ENCODE results near the gene PRKACB.
A peak's percentile ranks its signal among the peaks of the same experiment; 100 is the strongest.
"Not testable (repeated sequence)": the region's sequence is repeated elsewhere in the genome, so short reads cannot be mapped to it uniquely, and the experiment has no call there.

The PRKACB gene

DNA sequence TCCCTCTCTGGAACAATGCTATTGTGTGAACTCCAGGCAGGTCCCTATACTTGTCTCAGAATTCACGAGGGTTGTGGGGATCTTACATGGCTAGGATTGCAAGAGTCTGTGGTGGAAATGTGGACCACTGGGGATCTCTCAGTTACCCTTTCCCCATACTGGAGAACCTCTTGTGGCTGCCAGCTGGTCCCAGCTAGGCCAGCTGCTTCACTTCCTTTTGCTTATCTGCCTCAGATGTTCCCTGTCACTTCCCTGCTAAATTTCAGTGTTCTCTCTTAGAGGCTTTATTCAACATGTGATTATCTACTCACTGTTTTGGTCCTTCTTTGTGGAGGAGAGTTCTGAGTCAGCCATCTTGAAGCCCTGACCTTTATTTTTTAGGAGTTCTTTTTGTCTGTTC is 81.6 kb downstream of the PRKACB start:
- no peak overlapping the region for H3K4me3 Mint-ChIP-seq
- peaks cover 42% of the 10 kb centered on the region for H3K4me1 Mint-ChIP-seq
- no peaks in the 10 kb centered on the region for H3K27me3 Mint-ChIP-seq
- ATAC-seq (no peak), DNase-seq (no peak)
- peak overlapping the region in 1 of 2 donors; percentile 42 for H3K27ac Mint-ChIP-seq
- peaks cover 9 to 47% of the 10 kb centered on the region in 2 donors for H3K9me3 Mint-ChIP-seq

DNA sequence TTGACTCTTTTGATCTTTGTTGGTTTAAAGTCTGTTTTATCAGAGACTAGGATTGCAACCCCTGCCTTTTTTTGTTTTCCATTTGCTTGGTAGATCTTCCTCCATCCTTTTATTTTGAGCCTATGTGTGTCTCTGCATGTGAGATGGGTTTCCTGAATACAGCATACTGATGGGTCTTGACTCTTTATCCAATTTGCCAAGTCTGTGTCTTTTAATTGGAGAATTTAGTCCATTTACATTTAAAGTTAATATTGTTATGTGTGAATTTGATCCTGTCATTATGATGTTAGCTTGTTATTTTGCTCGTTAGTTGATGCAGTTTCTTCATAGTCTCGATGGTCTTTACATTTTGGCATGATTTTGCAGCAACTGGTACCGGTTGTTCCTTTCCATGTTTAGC is 88.6 kb downstream of the PRKACB start:
- H3K27ac Mint-ChIP-seq, H3K27me3 Mint-ChIP-seq, H3K4me1 Mint-ChIP-seq, H3K4me3 Mint-ChIP-seq, ATAC-seq, H3K9me3 Mint-ChIP-seq, DNase-seq: not testable (repeated sequence)

DNA sequence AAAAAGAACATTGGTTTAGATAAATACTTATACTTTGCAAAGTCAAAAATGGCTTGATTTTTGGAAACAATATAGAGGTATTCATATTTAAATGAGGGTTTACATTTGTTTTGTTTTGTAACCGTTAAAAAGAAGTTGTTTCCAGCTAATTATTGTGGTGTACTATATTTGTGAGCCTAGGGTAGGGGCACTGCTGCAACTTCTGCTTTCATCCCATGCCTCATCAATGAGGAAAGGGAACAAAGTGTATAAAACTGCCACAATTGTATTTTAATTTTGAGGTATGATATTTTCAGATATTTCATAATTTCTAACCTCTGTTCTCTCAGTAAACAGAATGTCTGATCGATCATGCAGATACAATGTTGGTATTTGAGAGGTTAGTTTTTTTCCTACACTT is 92.2 kb downstream of the PRKACB start:
- H3K4me1 Mint-ChIP-seq: no peaks in the 10 kb centered on the region
- peaks cover 5 to 28% of the 10 kb centered on the region in 2 donors for H3K9me3 Mint-ChIP-seq
- no peak overlapping the region for H3K4me3 Mint-ChIP-seq
- DNase-seq: no peak
- no peak for ATAC-seq
- H3K27ac Mint-ChIP-seq: no peak overlapping the region
- H3K27me3 Mint-ChIP-seq: no peaks in the 10 kb centered on the region

DNA sequence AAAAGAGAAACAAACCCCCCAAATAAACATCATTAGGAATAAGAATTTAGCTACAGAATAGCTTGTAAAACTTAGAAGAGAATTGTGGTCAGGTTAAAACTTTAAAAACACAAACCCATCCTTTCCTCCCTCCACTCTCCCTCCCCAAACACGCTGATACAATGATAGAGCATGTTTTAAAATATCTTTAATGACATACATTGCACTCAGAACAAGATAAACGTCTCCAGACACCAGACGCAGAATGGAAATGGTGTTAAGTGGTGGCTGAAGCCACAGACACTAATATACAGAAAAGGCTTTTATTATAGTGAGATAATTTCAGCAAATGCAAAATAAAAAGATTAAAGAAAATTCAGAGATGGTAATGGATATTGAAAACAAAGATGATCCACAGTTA is 98.6 kb downstream of the PRKACB start:
- peaks cover 9 to 48% of the 10 kb centered on the region in 2 donors for H3K9me3 Mint-ChIP-seq
- H3K27ac Mint-ChIP-seq: no peak overlapping the region
- H3K4me3 Mint-ChIP-seq: no peak overlapping the region
- H3K27me3 Mint-ChIP-seq: no peaks in the 10 kb centered on the region
- no peak for DNase-seq
- no peak for ATAC-seq
- no peaks in the 10 kb centered on the region for H3K4me1 Mint-ChIP-seq

DNA sequence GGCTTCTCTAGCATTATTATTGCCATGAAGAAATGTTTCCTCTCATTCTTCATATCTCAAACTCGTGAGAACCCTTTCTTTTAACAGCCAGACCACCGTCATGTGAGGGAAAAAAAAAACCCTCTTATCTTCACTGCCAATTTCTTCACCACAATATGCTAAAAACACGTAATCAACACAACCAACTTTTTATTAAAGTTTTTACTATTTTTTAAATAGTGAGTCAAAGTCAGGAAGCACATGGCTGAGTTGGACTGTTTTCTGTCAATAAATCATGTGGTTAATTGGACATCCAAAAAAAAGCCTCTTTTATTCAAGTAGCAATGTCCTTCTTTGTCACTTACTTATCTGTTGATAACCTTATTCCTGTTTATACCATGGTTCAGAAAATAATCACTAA is 101.5 kb downstream of the PRKACB start:
- ATAC-seq: no peak
- Mint-ChIP-seq H3K9me3 (peaks cover 7 to 36% of the 10 kb centered on the region in 2 donors), H3K27me3 (no peaks in the 10 kb centered on the region), H3K27ac (no peak overlapping the region), H3K4me1 (no peaks in the 10 kb centered on the region), H3K4me3 (no peak overlapping the region)
- no peak for DNase-seq

DNA sequence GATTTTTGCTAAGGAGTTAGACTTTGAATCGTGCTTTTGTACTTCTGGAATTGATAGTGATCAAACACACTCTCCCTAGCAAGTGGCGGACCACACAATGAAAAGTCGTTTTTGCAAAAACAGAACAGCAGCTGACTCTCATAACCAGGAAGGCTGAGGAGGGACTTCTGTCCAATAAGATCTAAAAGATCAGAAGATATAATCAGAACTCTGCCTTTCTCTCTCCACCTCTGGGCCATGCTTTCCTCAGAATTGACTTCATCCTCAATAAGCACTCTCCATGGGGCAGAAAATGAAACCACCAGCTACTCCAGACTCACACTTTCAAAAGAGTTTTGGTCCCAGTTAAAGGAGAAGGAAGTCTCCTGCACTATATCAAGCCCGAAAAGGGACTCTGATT is 102.1 kb downstream of the PRKACB start:
- Mint-ChIP-seq H3K27me3 (no peaks in the 10 kb centered on the region), H3K4me3 (no peak overlapping the region), H3K4me1 (no peaks in the 10 kb centered on the region), H3K9me3 (peaks cover 12 to 36% of the 10 kb centered on the region in 2 donors), H3K27ac (no peak overlapping the region)
- ATAC-seq: no peak
- DNase-seq: no peak

DNA sequence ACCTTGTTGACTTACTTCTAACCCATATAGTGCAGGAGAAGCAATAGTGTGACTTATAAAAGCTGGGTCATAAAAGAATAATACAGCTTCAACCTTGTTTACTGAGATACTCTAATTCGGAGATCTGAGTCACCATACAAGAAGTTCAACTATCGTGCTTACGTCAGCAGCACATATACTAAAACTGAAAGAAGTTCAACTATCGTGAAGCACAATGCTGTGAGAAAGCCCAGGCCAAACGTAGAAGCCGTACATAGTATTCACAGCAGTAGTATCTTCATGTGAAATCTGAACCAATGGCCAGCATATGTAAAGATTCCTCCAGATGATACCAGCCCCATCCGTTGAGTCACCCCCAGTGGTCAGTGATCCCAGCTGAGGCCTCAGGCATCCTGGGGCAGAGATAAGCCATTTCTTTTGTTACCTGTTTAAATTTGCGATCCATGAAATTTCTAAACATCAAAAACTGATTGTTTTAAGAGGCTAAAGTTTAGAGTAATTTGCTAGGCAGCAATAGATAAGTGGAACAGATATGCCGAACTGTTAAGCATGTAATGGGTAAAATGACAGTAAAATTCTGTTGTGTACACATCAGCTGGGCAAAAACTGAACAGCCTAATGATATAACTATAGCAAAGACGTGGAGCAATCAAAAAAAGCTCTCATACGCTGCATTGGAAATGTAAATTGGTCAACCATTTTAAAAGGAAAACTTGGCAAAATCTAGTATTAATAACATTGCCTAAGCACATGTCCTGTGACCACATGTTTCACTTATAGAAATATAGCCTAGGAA is 103.6 kb downstream of the PRKACB start:
- no peak overlapping the region for H3K4me3 Mint-ChIP-seq
- peaks cover 22 to 30% of the 10 kb centered on the region in 2 donors for H3K9me3 Mint-ChIP-seq
- no peak overlapping the region for H3K27ac Mint-ChIP-seq
- no peaks in the 10 kb centered on the region for H3K4me1 Mint-ChIP-seq
- DNase-seq: no peak
- ATAC-seq: no peak
- no peaks in the 10 kb centered on the region for H3K27me3 Mint-ChIP-seq

DNA sequence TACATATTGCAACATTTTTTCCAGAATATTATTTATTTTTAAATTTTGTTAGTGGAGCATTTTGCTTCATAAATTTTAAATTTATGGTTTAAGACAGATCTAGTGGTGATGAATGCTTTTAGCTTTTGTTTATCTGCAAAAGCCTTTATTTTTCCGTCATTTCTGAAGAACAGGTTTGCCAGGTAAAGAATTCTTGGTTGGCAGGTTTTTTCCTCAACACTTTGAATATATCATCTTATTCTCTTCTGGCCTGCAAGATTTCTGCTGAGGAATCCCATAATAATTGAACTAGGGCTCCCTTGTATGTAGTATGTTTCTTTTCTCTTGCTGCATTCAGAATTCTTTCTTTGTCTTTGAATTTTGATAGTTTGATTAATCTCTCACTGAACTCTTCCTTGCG is 106.6 kb downstream of the PRKACB start:
- Mint-ChIP-seq H3K27me3 (no peaks in the 10 kb centered on the region), H3K27ac (no peak overlapping the region), H3K4me1 (no peaks in the 10 kb centered on the region), H3K4me3 (no peak overlapping the region), H3K9me3 (peaks cover 20 to 22% of the 10 kb centered on the region in 2 donors)
- ATAC-seq (no peak), DNase-seq (no peak)

DNA sequence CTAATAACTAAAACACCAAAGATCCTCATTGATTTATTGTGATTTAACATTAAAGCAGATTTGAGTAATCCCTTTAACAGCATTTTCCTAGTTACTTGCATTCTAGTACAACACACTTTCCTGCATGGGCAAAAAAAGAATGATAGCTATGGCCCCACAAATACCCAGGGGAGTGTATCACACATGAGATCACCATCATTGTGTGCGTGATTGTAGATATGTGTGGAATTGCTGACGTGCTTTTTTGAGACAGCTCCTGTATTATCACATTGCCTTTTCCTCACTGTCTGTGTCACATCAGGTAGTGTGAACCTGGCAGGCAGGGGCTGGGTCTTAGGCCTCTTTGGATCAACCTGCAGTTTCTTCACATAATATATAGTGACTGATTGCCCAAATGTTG is 109.0 kb downstream of the PRKACB start:
- peaks cover 15 to 18% of the 10 kb centered on the region in 2 donors for H3K9me3 Mint-ChIP-seq
- H3K27ac Mint-ChIP-seq: no peak overlapping the region
- H3K4me1 Mint-ChIP-seq: no peaks in the 10 kb centered on the region
- H3K27me3 Mint-ChIP-seq: no peaks in the 10 kb centered on the region
- DNase-seq (no peak), ATAC-seq (no peak)
- H3K4me3 Mint-ChIP-seq: no peak overlapping the region

DNA sequence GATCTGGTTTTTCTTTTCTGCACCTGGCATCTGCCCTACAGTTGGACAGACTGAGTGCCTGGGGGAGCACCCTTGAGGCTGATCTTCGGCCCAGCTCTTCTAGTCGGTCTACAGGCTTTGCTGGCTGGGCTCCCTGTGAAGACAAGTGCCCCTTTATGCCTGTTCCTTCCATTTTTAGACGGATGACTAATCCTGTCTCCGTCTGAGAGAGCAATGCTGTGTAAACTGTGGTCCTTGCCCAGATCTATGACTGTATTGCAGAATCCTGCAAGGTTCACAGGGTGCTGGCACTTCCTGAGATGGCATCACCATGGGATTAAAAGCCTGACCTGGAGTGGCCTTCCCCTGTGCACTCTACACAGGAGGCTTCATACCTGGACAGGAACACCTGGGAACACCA is 109.8 kb downstream of the PRKACB start:
- H3K4me3 Mint-ChIP-seq: no peak overlapping the region
- peaks cover 19 to 22% of the 10 kb centered on the region in 2 donors for H3K9me3 Mint-ChIP-seq
- ATAC-seq: no peak
- H3K27me3 Mint-ChIP-seq: no peaks in the 10 kb centered on the region
- no peak overlapping the region for H3K27ac Mint-ChIP-seq
- DNase-seq: no peak
- H3K4me1 Mint-ChIP-seq: no peaks in the 10 kb centered on the region

DNA sequence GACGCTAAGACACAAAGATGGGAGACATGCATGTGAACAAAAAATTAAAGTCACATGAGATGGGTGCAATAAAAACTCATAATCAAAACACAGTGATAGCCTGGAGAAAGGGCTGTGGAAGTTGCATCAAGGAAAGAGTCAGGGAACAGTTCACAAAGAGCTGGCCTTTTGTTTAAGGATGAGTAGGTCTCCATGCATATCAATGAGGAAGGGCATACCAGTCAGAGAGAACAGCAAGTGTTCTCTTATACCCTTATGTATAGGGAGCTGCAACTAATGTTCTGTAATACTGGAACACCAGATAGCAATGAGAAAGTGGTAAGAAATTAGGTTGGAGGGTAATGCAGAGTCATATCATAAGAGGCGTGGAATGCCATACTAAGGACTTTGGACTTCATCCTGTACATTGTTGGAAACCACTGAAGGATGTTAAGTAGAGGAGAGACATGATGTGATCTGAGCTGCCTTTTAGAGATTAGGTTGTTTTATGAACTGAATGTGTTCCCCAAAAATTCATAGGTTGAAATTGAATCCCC is 110.7 kb downstream of the PRKACB start:
- Mint-ChIP-seq H3K4me1 (no peaks in the 10 kb centered on the region), H3K27me3 (no peaks in the 10 kb centered on the region), H3K27ac (no peak overlapping the region), H3K4me3 (no peak overlapping the region), H3K9me3 (peaks cover 20% of the 10 kb centered on the region in 2 donors)
- no peak for ATAC-seq
- DNase-seq: no peak

DNA sequence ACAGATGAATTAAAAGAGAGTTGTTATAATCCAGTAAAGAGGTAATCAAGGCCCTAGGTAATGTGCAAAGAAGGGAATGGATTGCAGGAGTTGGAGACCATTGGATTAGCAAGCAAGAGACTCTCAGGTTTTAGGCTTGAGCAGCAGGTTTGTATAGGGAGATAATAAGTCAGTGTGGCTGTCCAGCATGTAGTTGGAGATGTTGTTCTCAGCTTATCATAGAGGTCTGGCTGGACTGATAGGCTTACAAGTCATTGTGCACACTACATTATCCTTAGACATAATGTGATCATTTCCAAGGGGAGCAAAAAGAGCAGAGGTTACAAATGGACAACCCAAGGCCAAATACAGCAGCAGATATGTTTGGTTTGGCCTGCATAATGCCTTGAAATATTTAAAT is 111.5 kb downstream of the PRKACB start:
- H3K4me1 Mint-ChIP-seq: no peaks in the 10 kb centered on the region
- H3K4me3 Mint-ChIP-seq: no peak overlapping the region
- DNase-seq (no peak), ATAC-seq (no peak)
- H3K27ac Mint-ChIP-seq: no peak overlapping the region
- H3K9me3 Mint-ChIP-seq: peaks cover 19% of the 10 kb centered on the region in 2 donors
- H3K27me3 Mint-ChIP-seq: no peaks in the 10 kb centered on the region

DNA sequence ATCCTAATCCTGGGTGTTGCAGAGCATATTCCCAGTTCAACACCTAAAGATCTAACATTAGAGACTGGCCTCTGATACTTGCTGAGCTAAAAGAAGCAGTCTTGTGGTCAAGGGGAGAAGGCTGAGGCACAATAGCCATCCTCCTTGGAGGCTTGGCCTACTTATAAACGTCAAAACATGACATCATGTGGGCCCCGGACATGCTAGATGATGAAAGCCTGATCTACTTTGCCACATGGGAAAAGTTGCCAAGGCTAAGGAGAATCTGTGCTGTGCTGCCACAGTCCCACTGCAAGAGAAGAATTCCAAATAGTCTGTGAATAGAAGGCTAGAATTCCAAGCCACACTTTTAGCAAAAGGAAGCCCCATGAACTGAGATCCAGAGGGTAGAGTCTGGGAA is 113.5 kb downstream of the PRKACB start:
- no peaks in the 10 kb centered on the region for H3K4me1 Mint-ChIP-seq
- no peak overlapping the region for H3K27ac Mint-ChIP-seq
- H3K4me3 Mint-ChIP-seq: no peak overlapping the region
- peaks cover 4 to 5% of the 10 kb centered on the region in 2 donors for H3K9me3 Mint-ChIP-seq
- ATAC-seq (no peak), DNase-seq (no peak)
- no peaks in the 10 kb centered on the region for H3K27me3 Mint-ChIP-seq

DNA sequence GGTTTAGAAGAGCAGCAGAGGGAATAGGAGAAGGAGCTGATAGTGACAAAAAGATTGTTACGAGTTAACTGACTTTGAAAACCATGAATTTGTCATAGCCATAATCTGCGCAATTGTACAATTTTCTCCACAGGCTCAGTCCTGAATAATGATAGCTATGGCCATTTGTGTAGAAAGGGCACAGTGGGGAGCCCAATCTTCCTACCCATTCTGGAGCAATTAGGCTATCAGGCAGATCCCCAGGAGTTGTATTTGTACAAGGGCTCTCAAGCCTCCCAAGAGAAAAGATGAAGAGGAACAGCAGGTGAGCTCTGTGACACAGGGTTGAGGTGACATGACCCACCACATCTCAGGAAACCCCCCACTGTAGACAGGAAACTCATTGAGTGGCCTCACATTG is 115.3 kb downstream of the PRKACB start:
- Mint-ChIP-seq H3K27me3 (no peaks in the 10 kb centered on the region), H3K27ac (peak overlapping the region in 1 of 2 donors; percentile 85), H3K4me1 (no peaks in the 10 kb centered on the region), H3K4me3 (no peak overlapping the region), H3K9me3 (peaks cover 4 to 5% of the 10 kb centered on the region in 2 donors)
- ATAC-seq (no peak), DNase-seq (no peak)

DNA sequence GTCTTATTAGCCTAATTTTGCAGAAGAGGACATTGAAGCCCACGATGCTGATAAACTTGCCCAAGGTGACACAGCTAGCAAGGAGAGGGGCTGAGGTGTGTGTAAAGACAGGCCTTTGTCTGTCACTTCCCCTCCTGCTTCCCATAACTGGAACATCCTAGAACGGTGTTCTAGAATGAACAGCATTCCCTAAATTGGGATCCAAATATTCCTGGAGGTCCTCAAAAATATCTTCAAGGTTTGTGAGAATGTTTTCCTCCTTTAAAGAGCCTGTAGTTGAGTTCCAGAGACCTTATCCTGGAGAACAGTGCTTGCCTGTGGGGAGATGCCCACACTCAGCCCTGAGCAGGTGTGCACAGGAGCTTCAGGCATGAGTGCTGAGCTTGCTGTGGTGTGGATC is 115.9 kb downstream of the PRKACB start:
- Mint-ChIP-seq H3K4me1 (no peaks in the 10 kb centered on the region), H3K27ac (no peak overlapping the region), H3K9me3 (peaks cover 4 to 5% of the 10 kb centered on the region in 2 donors), H3K4me3 (no peak overlapping the region), H3K27me3 (no peaks in the 10 kb centered on the region)
- no peak for DNase-seq
- ATAC-seq: no peak

DNA sequence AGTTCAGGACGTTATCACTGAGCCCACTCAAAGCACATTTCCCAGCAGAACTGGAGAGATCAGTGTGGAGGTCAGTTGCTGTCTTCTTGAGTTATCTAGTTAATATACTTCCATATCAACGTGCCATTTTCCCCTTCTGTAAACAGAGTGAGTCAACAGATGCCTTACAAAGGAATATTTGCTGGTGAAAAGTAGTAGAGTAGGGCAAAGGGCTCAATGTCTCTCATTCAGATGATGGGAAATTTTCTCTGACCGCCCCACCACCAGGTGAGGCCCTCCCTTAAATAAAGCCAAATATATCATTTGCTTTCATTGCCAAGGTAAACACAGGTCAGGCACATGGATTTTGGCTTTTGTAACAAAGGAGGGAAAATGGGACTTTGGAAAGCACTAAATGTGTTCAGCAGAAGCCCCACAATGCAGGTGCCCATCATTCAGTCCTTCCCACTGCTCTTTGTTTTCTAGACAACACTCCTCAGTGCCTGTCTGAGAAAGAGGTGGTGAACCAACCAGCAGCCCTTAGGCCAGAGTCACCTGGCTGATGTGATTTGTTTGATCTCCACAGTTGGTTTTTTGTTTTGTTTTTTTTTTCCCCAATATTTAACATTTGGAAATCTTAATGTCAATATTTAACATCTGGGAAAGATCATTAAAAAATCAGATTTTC is 116.9 kb downstream of the PRKACB start:
- no peak overlapping the region for H3K4me3 Mint-ChIP-seq
- H3K27ac Mint-ChIP-seq: no peak overlapping the region
- no peaks in the 10 kb centered on the region for H3K27me3 Mint-ChIP-seq
- ATAC-seq: no peak
- H3K4me1 Mint-ChIP-seq: no peaks in the 10 kb centered on the region
- H3K9me3 Mint-ChIP-seq: peaks cover 4 to 5% of the 10 kb centered on the region in 2 donors
- no peak for DNase-seq
